H9 (cell line): ENCODE results near the gene SF3B1. TPM values are rescaled to one million over a fixed set of nuclear protein-coding genes. Genes with fewer than 3 reads are reported as not detected.

Experiments
- DNase-seq: peaks from one replicate; pipeline ENCODE4 v3.0.0-alpha.2; 2017
- H2AFZ ChIP-seq: one replicate; pipeline ENCODE4 v1.6.1; 2013; ENCODE audit warnings: mild to moderate bottlenecking, low read length, control low read depth, moderate library complexity
- H2AK5ac ChIP-seq: 2 replicates; pipeline ENCODE4 v1.6.1; 2013; ENCODE audit warnings: low read length, control low read depth, mixed read lengths; ENCODE audit not compliant: insufficient read length
- H2BK120ac ChIP-seq: one replicate; pipeline ENCODE4 v1.6.1; 2013; ENCODE audit warnings: low read depth, mild to moderate bottlenecking, low read length, control low read depth, inconsistent platforms; ENCODE audit not compliant: poor library complexity, severe bottlenecking
- H2BK12ac ChIP-seq: 2 replicates; pipeline ENCODE4 v1.6.1; 2013; ENCODE audit warnings: low read length, control low read depth, mixed read lengths, low read depth; ENCODE audit not compliant: insufficient read length
- H2BK15ac ChIP-seq: 2 replicates; pipeline ENCODE4 v1.6.1; 2013; ENCODE audit warnings: low read depth, low read length, control low read depth
- H2BK20ac ChIP-seq: one replicate; pipeline ENCODE4 v1.6.1; 2013; ENCODE audit warnings: low read depth, mild to moderate bottlenecking, low read length, control low read depth, inconsistent platforms; ENCODE audit not compliant: poor library complexity, severe bottlenecking
- H2BK5ac ChIP-seq: 2 replicates; pipeline ENCODE4 v1.6.1; 2013; ENCODE audit warnings: low read length, control low read depth, mixed read lengths; ENCODE audit not compliant: insufficient read length
- H3K14ac ChIP-seq: 2 replicates; pipeline ENCODE4 v1.6.1; 2013; ENCODE audit warnings: low read length, control low read depth; ENCODE audit not compliant: insufficient read depth
- H3K18ac ChIP-seq: 2 replicates; pipeline ENCODE4 v1.6.1; 2013; ENCODE audit warnings: low read depth, mild to moderate bottlenecking, mixed read lengths, low read length, control low read depth; ENCODE audit not compliant: insufficient read length
- H3K23ac ChIP-seq: 2 replicates; pipeline ENCODE4 v1.6.1; 2013; ENCODE audit warnings: low read length, control low read depth, mixed read lengths, low read depth; ENCODE audit not compliant: insufficient read length
- H3K23me2 ChIP-seq: 2 replicates; pipeline ENCODE4 v1.6.1; 2013; ENCODE audit warnings: low read depth, mild to moderate bottlenecking, mixed read lengths, low read length, control low read depth; ENCODE audit not compliant: insufficient read length, poor library complexity, severe bottlenecking
- H3K27ac ChIP-seq: 2 replicates; pipeline ENCODE4 v1.5.1; 2013; ENCODE audit warnings: low read length, control low read depth, mixed read lengths, low read depth; ENCODE audit not compliant: insufficient read length
- H3K27me3 ChIP-seq: 2 replicates; pipeline ENCODE4 v1.6.1; 2013; ENCODE audit warnings: low read length, control low read depth, inconsistent platforms; ENCODE audit not compliant: insufficient read depth
- H3K4ac ChIP-seq: 2 replicates; pipeline ENCODE4 v1.6.1; 2013; ENCODE audit warnings: low read depth, mild to moderate bottlenecking, control low read depth, inconsistent platforms, low read length, moderate library complexity
- H3K4me1 ChIP-seq: 2 replicates; pipeline ENCODE4 v1.6.1; 2013; ENCODE audit warnings: low read length, control low read depth, inconsistent platforms; ENCODE audit not compliant: insufficient read depth
- H3K4me2 ChIP-seq: 2 replicates; pipeline ENCODE4 v1.6.1; 2013; ENCODE audit warnings: low read length, control low read depth, mixed read lengths; ENCODE audit not compliant: insufficient read length, insufficient read depth
- H3K56ac ChIP-seq: 2 replicates; pipeline ENCODE4 v1.6.1; 2013; ENCODE audit warnings: low read depth, mild to moderate bottlenecking, mixed read lengths, low read length, control low read depth; ENCODE audit not compliant: insufficient read length
- H3K79me1 ChIP-seq: 2 replicates; pipeline ENCODE4 v1.6.1; 2013; ENCODE audit warnings: low read depth, mild to moderate bottlenecking, moderate library complexity, low read length, control low read depth, inconsistent platforms; ENCODE audit not compliant: insufficient read depth, poor library complexity, severe bottlenecking
- H3K79me2 ChIP-seq: 2 replicates; pipeline ENCODE4 v1.6.1; 2013; ENCODE audit warnings: low read length, control low read depth, inconsistent platforms; ENCODE audit not compliant: insufficient read depth
- H3K9ac ChIP-seq: 2 replicates; pipeline ENCODE4 v1.6.1; 2013; ENCODE audit warnings: low read length, control low read depth, mixed read lengths; ENCODE audit not compliant: insufficient read length; ENCODE audit errors: extremely low read depth
- H3K9me3 ChIP-seq: one replicate; pipeline ENCODE4 v1.6.1; 2013; ENCODE audit warnings: low read depth, low read length, inconsistent platforms; ENCODE audit not compliant: control insufficient read depth
- H3T11ph ChIP-seq: one replicate; pipeline ENCODE4 v1.6.1; 2013; ENCODE audit warnings: mild to moderate bottlenecking, low read length, control low read depth, inconsistent platforms
- H4K20me1 ChIP-seq: one replicate; pipeline ENCODE4 v1.6.1; 2013; ENCODE audit not compliant: control insufficient read depth, insufficient read length, insufficient read depth
- H4K5ac ChIP-seq: 2 replicates; pipeline ENCODE4 v1.6.1; 2013; ENCODE audit warnings: low read depth, mild to moderate bottlenecking, mixed read lengths, low read length, control low read depth; ENCODE audit not compliant: insufficient read length
- H4K8ac ChIP-seq: replicated peaks from 2 replicates; pipeline ENCODE4 v1.6.1; 2013; ENCODE audit warnings: low read length, control low read depth, mixed read lengths, low read depth; ENCODE audit not compliant: insufficient read length
- H4K91ac ChIP-seq: 2 replicates; pipeline ENCODE4 v1.6.1; 2013; ENCODE audit warnings: low read depth, mild to moderate bottlenecking, moderate library complexity, mixed read lengths, low read length, control low read depth; ENCODE audit not compliant: insufficient read length
- H3K27ac Mint-ChIP-seq, 3 experiments: 2 replicates in 2 of 3; 3 replicates in 1 of 3; pipeline ENCODE4 v1.8.0; 2020 to 2021; ENCODE audit warnings: mixed read lengths in 3 of 3, mild to moderate bottlenecking in 1 of 3, moderate library complexity in 1 of 3
- H3K27me3 Mint-ChIP-seq: 2 replicates; pipeline ENCODE4 v1.8.0; 2021; ENCODE audit warnings: low read depth, mild to moderate bottlenecking, moderate library complexity, mixed read lengths
- H3K36me3 Mint-ChIP-seq, 3 experiments: 2 replicates in 2 of 3; 3 replicates in 1 of 3; pipeline ENCODE4 v1.8.0; 2020 to 2021; ENCODE audit warnings: low read depth in 3 of 3, mixed read lengths in 3 of 3; ENCODE audit not compliant: insufficient read depth in 1 of 3
- H3K4me1 Mint-ChIP-seq, 2 experiments: 2 replicates each; pipeline ENCODE4 v1.8.0; 2020; ENCODE audit warnings: mixed read lengths in 2 of 2
- H3K4me3 Mint-ChIP-seq, 2 experiments: 2 replicates in 1 of 2; 3 replicates in 1 of 2; pipeline ENCODE4 v1.8.0; 2020 to 2021; ENCODE audit warnings: mild to moderate bottlenecking in 2 of 2, mixed read lengths in 2 of 2, moderate library complexity in 1 of 2
- H3K9me3 Mint-ChIP-seq, 2 experiments: 2 replicates in 1 of 2; 3 replicates in 1 of 2; pipeline ENCODE4 v1.8.0; 2020; ENCODE audit warnings: mild to moderate bottlenecking in 2 of 2, mixed read lengths in 2 of 2, moderate library complexity in 1 of 2
- WGBS: extraction: QIAGEN DNeasy Blood & Tissue Kit; methylation state at CpG from one replicate; pipeline ENCODE4 v1.1.7; 2013; ENCODE audit warnings: missing lambda C conversion rate, low lambda C conversion rate, mixed read lengths; ENCODE audit not compliant: insufficient read length; ENCODE audit errors: extremely low coverage; 5-methylcytosine and 5-hydroxymethylcytosine counted together
- total RNA-seq: library from RNA; stranded (reverse); gene quantifications from 2 replicates; pipeline ENCODE4 v1.2.1, GENCODE V29; 2021
- TF ChIP-seq, protein P1 (sequence below): fragments of 200-600 bp; sonication (generic); conservative IDR thresholded peaks from 3 replicates; pipeline ENCODE4 v1.8.0; 2021; ENCODE audit warnings: antibody characterized with exemption, mild to moderate bottlenecking

Gene SF3B1
- total RNA-seq, 1 experiment from 2014 or later: 278 TPM

DNA sequence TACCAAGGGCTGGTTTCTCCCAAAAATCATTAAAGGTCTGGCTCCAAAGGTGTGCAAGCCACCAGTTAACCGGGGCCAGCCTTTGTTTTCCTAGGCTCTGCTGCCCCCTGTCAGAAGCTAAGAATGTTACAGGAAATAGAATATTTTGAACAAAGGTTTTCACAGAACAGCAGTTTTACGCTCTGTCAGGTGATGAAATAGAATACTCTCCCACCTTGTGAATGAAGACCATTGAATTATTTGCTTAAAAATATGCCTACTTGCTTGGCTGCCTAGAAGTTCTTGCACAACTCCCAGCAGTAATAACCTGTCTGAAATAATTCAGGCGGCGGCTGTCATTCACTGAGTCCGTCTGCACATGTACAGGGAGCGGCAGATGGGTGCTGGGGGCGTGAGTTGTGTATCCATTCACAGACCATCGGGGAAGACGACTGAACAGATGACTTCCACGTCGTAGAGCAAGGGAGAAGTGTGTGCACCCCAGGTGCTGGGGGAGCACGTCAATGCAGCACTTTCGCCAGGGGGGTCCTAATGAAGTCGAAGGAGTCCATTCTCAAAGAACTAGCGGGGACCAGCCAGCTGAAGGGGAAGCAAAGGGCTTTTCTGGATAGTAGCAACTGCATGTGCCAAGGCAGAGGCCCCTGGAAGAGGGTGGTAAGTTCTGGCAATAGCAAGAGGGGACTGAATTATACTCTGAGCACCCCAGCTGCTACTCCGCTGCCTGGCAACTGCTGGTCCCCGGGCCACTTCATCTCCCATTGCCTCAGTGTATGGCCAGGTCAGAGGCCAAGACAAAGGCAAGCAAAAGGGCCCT, 56.1 kb downstream of the SF3B1 start:
- Histone ChIP-seq H3T11ph (no peak overlapping the region), H3K9me3 (no peaks in the 10 kb centered on the region), H2BK20ac (no peak overlapping the region), H2BK5ac (no peak overlapping the region), H2AFZ (no peak overlapping the region), H3K4me1 (no peaks in the 10 kb centered on the region), H3K18ac (no peak overlapping the region), H3K23ac (no peak overlapping the region), H3K9ac (no peak overlapping the region), H4K8ac (no peak overlapping the region), H3K23me2 (no peaks in the 10 kb centered on the region), H3K79me2 (no peaks in the 10 kb centered on the region), H4K20me1 (no peaks in the 10 kb centered on the region), H3K56ac (no peak overlapping the region), H2BK15ac (no peak overlapping the region), H2AK5ac (no peak overlapping the region), H4K91ac (no peak overlapping the region), H3K4me2 (no peak overlapping the region), H4K5ac (no peak overlapping the region), H3K27ac (no peak overlapping the region), H3K4ac (no peak overlapping the region), H3K79me1 (no peaks in the 10 kb centered on the region), H2BK12ac (no peak overlapping the region), H3K27me3 (no peaks in the 10 kb centered on the region), H2BK120ac (no peak overlapping the region), H3K14ac (no peak overlapping the region)
- no peaks in the 10 kb centered on the region; a peak in 1 of 5 replicates for H3K9me3 Mint-ChIP-seq
- no CpG with 5 or more reads among the region's 17 CpGs for WGBS
- H3K27me3 Mint-ChIP-seq: no peaks in the 10 kb centered on the region; the same call in 1 of the 2 replicates
- peak; percentile 53 for DNase-seq
- H3K4me3 Mint-ChIP-seq: no peak overlapping the region
- H3K27ac Mint-ChIP-seq: peak overlapping the region in 1 of 3 experiments; percentile 84; a peak in 2 of 7 replicates
- TF ChIP-seq, protein P1, sequence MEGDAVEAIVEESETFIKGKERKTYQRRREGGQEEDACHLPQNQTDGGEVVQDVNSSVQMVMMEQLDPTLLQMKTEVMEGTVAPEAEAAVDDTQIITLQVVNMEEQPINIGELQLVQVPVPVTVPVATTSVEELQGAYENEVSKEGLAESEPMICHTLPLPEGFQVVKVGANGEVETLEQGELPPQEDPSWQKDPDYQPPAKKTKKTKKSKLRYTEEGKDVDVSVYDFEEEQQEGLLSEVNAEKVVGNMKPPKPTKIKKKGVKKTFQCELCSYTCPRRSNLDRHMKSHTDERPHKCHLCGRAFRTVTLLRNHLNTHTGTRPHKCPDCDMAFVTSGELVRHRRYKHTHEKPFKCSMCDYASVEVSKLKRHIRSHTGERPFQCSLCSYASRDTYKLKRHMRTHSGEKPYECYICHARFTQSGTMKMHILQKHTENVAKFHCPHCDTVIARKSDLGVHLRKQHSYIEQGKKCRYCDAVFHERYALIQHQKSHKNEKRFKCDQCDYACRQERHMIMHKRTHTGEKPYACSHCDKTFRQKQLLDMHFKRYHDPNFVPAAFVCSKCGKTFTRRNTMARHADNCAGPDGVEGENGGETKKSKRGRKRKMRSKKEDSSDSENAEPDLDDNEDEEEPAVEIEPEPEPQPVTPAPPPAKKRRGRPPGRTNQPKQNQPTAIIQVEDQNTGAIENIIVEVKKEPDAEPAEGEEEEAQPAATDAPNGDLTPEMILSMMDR: peak; percentile 90
- peaks cover 0 to 4% of the 10 kb centered on the region in 2 experiments; a peak in 3 of 4 replicates for H3K4me1 Mint-ChIP-seq
- H3K36me3 Mint-ChIP-seq: no peaks in the 10 kb centered on the region
